SK-N-SH (cell line): ENCODE data around the gene MAPK12.
A peak's percentile ranks its signal among the peaks of the same experiment; 100 is the strongest.

Source experiments
- CTCF ChIP-seq: fragments of 200-600 bp; sonication (generic); IDR thresholded peaks from 2 replicates; pipeline ENCODE4 v1.6.1; 2017; ENCODE audit warnings: antibody characterized with exemption, mild to moderate bottlenecking, moderate library complexity
- FOXM1 ChIP-seq: IDR thresholded peaks from 2 replicates; pipeline ENCODE4 v1.4.0; 2012; ENCODE audit warnings: low read depth, mild to moderate bottlenecking
- GABPA ChIP-seq: IDR thresholded peaks from 2 replicates; pipeline ENCODE4 v1.4.0; 2012; ENCODE audit warnings: low read depth, mild to moderate bottlenecking
- MXI1 ChIP-seq: IDR thresholded peaks from 2 replicates; pipeline ENCODE4 v1.6.1; 2012; ENCODE audit warnings: mild to moderate bottlenecking, low read depth, low read length, improper control_type of control experiment
- RAD21 ChIP-seq: IDR thresholded peaks from 2 replicates; pipeline ENCODE4 v1.6.1; 2012; ENCODE audit warnings: mild to moderate bottlenecking, low read length
- RFX5 ChIP-seq: IDR thresholded peaks from 2 replicates; pipeline ENCODE4 v1.6.1; 2012; ENCODE audit warnings: mild to moderate bottlenecking, improper control_type of control experiment, low read length
- TAF1 ChIP-seq: IDR thresholded peaks from 2 replicates; pipeline ENCODE4 v1.6.1; 2012; ENCODE audit warnings: low read depth, mild to moderate bottlenecking, low read length, moderate library complexity, borderline replicate concordance
- TEAD4 ChIP-seq: IDR thresholded peaks from 2 replicates; pipeline ENCODE4 v1.4.0; 2012; ENCODE audit warnings: mild to moderate bottlenecking, borderline replicate concordance; ENCODE audit not compliant: insufficient read depth
- YY1 ChIP-seq: IDR thresholded peaks from 2 replicates; pipeline ENCODE4 v1.4.0; 2012; ENCODE audit warnings: low read depth, mild to moderate bottlenecking
- TF ChIP-seq, protein P1 (sequence below): IDR thresholded peaks from 2 replicates; pipeline ENCODE4 v1.6.1; 2012; ENCODE audit warnings: mild to moderate bottlenecking, low read depth, low read length, moderate library complexity

DNA sequence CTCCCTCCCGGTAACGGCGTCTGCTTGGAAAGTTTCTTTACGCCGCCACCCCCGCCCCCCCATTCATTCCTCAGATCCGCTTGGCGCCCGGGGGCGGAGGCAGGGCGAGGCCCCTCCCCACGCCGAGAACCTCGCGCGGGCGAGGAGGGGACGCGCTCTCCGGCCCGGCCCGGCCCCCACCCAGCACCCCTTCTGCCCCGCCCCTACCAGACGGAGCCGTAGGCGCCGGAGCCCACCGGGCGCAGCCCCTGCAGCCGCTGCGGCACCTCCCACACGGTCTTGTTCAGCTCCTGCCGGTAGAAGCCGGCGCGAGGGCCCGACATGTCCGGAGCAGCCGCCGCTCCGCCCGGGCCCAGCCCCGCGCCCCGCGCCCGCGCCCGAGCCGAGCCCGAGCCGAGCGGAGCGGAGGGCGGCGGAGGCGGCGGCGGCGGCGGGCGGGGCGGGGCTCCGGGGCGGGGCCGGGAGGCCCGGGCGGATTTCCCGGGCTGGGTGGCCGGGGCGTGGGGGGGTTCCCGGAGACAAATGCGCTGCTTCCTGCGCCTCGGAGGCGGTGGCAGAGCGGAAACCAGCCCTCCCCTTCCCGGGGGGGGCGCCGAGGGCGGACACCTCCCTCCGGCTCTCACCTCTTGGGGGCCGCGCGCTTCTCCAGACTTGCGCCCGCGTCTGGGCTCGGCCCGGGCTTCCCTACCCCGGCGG lies 8.6 kb upstream of the MAPK12 start, which contains the start of gene MAPK11:
- TF ChIP-seq CTCF (no peak), YY1 (no peak), TEAD4 (no peak), FOXM1 (no peak), RAD21 (no peak), RFX5 (no peak), TAF1 (0 out of 2 replicates have a peak, but pooled peaks have one; percentile 5), MXI1 (peak; percentile 12; the same call in 1 of the 2 replicates), GABPA (peak; percentile 58; the same call in 1 of the 2 replicates)
- TF ChIP-seq, protein P1, sequence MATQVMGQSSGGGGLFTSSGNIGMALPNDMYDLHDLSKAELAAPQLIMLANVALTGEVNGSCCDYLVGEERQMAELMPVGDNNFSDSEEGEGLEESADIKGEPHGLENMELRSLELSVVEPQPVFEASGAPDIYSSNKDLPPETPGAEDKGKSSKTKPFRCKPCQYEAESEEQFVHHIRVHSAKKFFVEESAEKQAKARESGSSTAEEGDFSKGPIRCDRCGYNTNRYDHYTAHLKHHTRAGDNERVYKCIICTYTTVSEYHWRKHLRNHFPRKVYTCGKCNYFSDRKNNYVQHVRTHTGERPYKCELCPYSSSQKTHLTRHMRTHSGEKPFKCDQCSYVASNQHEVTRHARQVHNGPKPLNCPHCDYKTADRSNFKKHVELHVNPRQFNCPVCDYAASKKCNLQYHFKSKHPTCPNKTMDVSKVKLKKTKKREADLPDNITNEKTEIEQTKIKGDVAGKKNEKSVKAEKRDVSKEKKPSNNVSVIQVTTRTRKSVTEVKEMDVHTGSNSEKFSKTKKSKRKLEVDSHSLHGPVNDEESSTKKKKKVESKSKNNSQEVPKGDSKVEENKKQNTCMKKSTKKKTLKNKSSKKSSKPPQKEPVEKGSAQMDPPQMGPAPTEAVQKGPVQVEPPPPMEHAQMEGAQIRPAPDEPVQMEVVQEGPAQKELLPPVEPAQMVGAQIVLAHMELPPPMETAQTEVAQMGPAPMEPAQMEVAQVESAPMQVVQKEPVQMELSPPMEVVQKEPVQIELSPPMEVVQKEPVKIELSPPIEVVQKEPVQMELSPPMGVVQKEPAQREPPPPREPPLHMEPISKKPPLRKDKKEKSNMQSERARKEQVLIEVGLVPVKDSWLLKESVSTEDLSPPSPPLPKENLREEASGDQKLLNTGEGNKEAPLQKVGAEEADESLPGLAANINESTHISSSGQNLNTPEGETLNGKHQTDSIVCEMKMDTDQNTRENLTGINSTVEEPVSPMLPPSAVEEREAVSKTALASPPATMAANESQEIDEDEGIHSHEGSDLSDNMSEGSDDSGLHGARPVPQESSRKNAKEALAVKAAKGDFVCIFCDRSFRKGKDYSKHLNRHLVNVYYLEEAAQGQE, result no peak
